Measurements from ENCODE around the gene RUFY1. TPM values are rescaled to one million over a fixed set of nuclear protein-coding genes. Genes with fewer than 3 reads are reported as not detected.

Gene RUFY1
- total and polyA plus RNA-seq, 9 of the 15 experiments (the other 6 are each of a cell fraction or from before 2014, with no cell fraction given), result 5.0 to 41.7 (median 29.6) TPM

DNA sequence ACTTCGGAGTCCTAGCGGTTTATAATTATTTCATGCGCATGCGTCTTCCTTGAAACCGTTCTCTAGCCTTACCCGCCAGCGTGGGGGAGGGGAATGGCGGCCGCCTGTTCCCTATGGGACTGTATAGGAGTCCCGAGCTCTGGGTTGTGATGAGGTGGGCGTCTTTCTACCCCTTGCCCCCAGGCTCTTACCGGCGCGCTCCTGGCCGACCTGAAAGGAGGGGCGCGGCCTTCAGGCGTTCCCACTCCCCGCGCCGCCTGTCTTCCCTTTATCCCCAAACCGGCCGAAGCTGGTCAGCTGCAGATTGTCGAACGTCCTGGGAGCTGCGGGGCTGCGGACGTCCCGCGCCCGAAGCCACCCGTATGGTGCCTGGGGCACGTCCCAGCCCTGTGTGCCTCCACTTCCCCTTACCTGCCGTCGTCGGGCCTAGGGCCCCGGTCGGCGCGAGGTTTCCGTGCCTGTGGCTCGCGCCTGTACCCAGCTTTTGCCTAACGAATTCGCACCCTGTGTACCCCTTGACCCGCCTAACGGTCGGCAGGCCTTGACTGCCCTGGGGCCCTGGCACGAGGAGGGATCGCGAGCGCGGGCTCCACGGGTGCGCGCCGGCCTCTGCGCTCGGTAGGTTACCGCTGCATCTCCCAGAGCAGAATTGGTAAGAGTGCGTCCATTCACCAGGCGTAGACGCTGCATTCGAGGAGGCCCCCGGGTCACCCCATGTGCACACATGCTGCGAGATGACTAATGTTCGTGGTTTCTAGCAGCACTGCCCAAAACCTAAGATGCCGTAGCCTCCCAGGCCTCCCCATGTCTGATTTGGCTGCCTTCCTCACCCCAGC, 73.8 kb downstream of the RUFY1 start (continued):
- TF ChIP-seq, protein P1, sequence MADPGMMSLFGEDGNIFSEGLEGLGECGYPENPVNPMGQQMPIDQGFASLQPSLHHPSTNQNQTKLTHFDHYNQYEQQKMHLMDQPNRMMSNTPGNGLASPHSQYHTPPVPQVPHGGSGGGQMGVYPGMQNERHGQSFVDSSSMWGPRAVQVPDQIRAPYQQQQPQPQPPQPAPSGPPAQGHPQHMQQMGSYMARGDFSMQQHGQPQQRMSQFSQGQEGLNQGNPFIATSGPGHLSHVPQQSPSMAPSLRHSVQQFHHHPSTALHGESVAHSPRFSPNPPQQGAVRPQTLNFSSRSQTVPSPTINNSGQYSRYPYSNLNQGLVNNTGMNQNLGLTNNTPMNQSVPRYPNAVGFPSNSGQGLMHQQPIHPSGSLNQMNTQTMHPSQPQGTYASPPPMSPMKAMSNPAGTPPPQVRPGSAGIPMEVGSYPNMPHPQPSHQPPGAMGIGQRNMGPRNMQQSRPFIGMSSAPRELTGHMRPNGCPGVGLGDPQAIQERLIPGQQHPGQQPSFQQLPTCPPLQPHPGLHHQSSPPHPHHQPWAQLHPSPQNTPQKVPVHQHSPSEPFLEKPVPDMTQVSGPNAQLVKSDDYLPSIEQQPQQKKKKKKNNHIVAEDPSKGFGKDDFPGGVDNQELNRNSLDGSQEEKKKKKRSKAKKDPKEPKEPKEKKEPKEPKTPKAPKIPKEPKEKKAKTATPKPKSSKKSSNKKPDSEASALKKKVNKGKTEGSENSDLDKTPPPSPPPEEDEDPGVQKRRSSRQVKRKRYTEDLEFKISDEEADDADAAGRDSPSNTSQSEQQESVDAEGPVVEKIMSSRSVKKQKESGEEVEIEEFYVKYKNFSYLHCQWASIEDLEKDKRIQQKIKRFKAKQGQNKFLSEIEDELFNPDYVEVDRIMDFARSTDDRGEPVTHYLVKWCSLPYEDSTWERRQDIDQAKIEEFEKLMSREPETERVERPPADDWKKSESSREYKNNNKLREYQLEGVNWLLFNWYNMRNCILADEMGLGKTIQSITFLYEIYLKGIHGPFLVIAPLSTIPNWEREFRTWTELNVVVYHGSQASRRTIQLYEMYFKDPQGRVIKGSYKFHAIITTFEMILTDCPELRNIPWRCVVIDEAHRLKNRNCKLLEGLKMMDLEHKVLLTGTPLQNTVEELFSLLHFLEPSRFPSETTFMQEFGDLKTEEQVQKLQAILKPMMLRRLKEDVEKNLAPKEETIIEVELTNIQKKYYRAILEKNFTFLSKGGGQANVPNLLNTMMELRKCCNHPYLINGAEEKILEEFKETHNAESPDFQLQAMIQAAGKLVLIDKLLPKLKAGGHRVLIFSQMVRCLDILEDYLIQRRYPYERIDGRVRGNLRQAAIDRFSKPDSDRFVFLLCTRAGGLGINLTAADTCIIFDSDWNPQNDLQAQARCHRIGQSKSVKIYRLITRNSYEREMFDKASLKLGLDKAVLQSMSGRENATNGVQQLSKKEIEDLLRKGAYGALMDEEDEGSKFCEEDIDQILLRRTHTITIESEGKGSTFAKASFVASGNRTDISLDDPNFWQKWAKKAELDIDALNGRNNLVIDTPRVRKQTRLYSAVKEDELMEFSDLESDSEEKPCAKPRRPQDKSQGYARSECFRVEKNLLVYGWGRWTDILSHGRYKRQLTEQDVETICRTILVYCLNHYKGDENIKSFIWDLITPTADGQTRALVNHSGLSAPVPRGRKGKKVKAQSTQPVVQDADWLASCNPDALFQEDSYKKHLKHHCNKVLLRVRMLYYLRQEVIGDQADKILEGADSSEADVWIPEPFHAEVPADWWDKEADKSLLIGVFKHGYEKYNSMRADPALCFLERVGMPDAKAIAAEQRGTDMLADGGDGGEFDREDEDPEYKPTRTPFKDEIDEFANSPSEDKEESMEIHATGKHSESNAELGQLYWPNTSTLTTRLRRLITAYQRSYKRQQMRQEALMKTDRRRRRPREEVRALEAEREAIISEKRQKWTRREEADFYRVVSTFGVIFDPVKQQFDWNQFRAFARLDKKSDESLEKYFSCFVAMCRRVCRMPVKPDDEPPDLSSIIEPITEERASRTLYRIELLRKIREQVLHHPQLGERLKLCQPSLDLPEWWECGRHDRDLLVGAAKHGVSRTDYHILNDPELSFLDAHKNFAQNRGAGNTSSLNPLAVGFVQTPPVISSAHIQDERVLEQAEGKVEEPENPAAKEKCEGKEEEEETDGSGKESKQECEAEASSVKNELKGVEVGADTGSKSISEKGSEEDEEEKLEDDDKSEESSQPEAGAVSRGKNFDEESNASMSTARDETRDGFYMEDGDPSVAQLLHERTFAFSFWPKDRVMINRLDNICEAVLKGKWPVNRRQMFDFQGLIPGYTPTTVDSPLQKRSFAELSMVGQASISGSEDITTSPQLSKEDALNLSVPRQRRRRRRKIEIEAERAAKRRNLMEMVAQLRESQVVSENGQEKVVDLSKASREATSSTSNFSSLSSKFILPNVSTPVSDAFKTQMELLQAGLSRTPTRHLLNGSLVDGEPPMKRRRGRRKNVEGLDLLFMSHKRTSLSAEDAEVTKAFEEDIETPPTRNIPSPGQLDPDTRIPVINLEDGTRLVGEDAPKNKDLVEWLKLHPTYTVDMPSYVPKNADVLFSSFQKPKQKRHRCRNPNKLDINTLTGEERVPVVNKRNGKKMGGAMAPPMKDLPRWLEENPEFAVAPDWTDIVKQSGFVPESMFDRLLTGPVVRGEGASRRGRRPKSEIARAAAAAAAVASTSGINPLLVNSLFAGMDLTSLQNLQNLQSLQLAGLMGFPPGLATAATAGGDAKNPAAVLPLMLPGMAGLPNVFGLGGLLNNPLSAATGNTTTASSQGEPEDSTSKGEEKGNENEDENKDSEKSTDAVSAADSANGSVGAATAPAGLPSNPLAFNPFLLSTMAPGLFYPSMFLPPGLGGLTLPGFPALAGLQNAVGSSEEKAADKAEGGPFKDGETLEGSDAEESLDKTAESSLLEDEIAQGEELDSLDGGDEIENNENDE (IDR thresholded peaks at IDR 0.05; ENCODE audit: low read depth, low read length), result no peak
- TF ChIP-seq ZNF197 (CRISPR knock-in tag; IDR thresholded peaks at IDR 0.05; ENCODE audit: low read depth) (0 out of 2 replicates have a peak, but pooled peaks have one; percentile 42), FOXP1 (CRISPR knock-in tag; IDR thresholded peaks at IDR 0.05) (peak; percentile 93), BMI1 (IDR thresholded peaks at IDR 0.05; ENCODE audit: low read length) (no peak), SREBF2 (CRISPR knock-in tag; IDR thresholded peaks at IDR 0.05) (no peak), MAFK (IDR thresholded peaks at IDR 0.05; ENCODE audit: low read length) (no peak), BRD9 (IDR thresholded peaks at IDR 0.05; ENCODE audit: low read depth, partially characterized antibody) (peak; percentile 89), LCOR (CRISPR knock-in tag; IDR thresholded peaks at IDR 0.05) (peak; percentile 86), ZNF778 (CRISPR knock-in tag; IDR thresholded peaks at IDR 0.05) (no peak), ZSCAN29 (IDR thresholded peaks at IDR 0.05) (0 out of 2 replicates have a peak, but pooled peaks have one; percentile 61), TAF7 (tag; IDR thresholded peaks at IDR 0.05) (peak; percentile 51), CGGBP1 (CRISPR knock-in tag; IDR thresholded peaks at IDR 0.05) (no peak)
- TF ChIP-seq, protein P2, sequence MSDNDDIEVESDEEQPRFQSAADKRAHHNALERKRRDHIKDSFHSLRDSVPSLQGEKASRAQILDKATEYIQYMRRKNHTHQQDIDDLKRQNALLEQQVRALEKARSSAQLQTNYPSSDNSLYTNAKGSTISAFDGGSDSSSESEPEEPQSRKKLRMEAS (CRISPR knock-in tag; IDR thresholded peaks at IDR 0.05), result peak; percentile 90
- TF ChIP-seq, protein P3, sequence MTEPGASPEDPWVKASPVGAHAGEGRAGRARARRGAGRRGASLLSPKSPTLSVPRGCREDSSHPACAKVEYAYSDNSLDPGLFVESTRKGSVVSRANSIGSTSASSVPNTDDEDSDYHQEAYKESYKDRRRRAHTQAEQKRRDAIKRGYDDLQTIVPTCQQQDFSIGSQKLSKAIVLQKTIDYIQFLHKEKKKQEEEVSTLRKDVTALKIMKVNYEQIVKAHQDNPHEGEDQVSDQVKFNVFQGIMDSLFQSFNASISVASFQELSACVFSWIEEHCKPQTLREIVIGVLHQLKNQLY (CRISPR knock-in tag; conservative IDR thresholded peaks at IDR 0.05), result no peak
